ENCODE data around the gene HNRNPDL.
"Not testable (repeated sequence)": the region's sequence is repeated elsewhere in the genome, so short reads cannot be mapped to it uniquely, and the experiment has no call there.

The HNRNPDL gene

DNA sequence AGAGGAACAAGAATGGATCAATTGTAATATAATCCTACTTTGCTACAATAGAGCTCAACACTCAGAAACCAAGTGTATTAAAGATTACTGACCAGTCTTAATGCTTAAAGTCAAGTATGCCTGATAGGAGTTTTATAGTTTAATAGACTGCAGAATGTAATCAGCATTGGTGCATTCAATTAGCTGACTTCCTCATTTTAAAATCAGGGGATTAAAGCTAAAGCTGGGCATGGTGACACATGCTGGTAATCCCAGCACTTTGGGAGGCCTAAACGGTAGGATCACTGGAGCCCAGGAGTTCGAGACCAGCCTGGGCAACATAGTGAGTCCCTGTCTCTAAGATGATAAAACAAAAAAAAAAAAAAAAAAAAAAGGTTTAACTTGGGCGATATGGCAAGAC lies 10.8 kb downstream of the HNRNPDL start:
- H3K9ac ChIP-seq (ENCODE audit: low read depth, low read length, poor library complexity), result no peak overlapping the region
- H4K91ac ChIP-seq (ENCODE audit: low read depth, low read length, poor library complexity), result no peak overlapping the region
- no peak overlapping the region for H2AFZ ChIP-seq (ENCODE audit: low read length)
- no peak overlapping the region for H3K23ac ChIP-seq (ENCODE audit: low read depth, low read length, poor library complexity)
- no peak overlapping the region for H2BK120ac ChIP-seq (ENCODE audit: low read depth, low read length)
- no peaks in the 10 kb centered on the region for H3K79me1 ChIP-seq (ENCODE audit: low read depth, low read length)
- H3K9me3 ChIP-seq (replicated peaks in 1 of 2; ENCODE audit: control insufficient read depth in 2 of 2, insufficient read depth in 1 of 2, low read depth in 1 of 2, low read length in 2 of 2), result peaks cover 0 to 3% of the 10 kb centered on the region in 2 donors
- no peak overlapping the region for H3K27ac ChIP-seq (replicated peaks; ENCODE audit: low read length)
- no peak overlapping the region for H2BK12ac ChIP-seq (ENCODE audit: low read length)
- no peak overlapping the region for H3K4me3 ChIP-seq (ENCODE audit: low read length in 2 of 2)
- H3K18ac ChIP-seq (ENCODE audit: low read length), result no peak overlapping the region
- no peaks in the 10 kb centered on the region for H3K4me1 ChIP-seq (ENCODE audit: control insufficient read depth in 2 of 2, insufficient read depth in 1 of 2, low read depth in 1 of 2, low read length in 2 of 2)
- no CpG with 5 or more reads among the region's 3 CpGs for WGBS, 2 donors (ENCODE audit: extremely low coverage in 2 of 2, insufficient read length in 2 of 2, insufficient replicate concordance in 1 of 2)
- no peak overlapping the region for H2BK5ac ChIP-seq (ENCODE audit: low read length)
- H3K4ac ChIP-seq (ENCODE audit: low read length), result no peak overlapping the region
- no peak overlapping the region for H4K8ac ChIP-seq (ENCODE audit: low read depth, low read length)
- H3K14ac ChIP-seq (ENCODE audit: low read length), result no peak overlapping the region
- no peak for DNase-seq (ENCODE audit: low spot score)
- peaks cover 2 to 7% (median 3%) of the 10 kb centered on the region in 3 experiments for H3K27me3 ChIP-seq (ENCODE audit: control insufficient read depth in 3 of 3, insufficient read depth in 3 of 3, low read depth in 1 of 3, low read length in 3 of 3)
- peaks cover 4 to 20% of the 10 kb centered on the region in 2 donors for H3K36me3 ChIP-seq (replicated peaks in 1 of 2; ENCODE audit: control insufficient read depth in 2 of 2, insufficient read depth in 2 of 2, low read length in 2 of 2)
- no peak overlapping the region for H2BK15ac ChIP-seq (ENCODE audit: low read length)
- no peak overlapping the region for H2AK5ac ChIP-seq (ENCODE audit: low read depth, low read length)
- H3K4me2 ChIP-seq (ENCODE audit: insufficient read depth, low read length, poor library complexity, severe bottlenecking), result no peak overlapping the region

DNA sequence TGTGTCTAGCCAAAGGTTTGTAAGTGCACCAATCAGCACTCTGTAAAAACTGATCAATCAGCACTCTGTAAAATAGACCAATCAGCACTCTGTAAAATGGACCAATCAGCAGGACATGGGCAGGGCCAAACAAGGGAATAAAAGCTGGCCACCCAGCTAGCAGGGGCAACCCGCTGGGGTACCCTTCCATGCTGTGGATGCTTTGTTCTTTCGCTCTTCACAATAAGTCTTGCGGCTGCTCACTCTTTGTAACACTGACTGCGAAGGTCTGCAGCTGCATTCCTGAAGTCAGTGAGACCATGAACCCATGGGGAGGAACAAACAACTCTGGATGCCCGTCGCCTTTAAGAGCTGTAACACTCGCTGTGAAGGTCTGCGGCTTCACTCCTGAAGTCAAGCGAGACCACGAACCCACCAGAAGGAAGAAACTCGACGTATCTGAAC lies 14.3 kb downstream of the HNRNPDL start:
- H3K4me3 ChIP-seq (ENCODE audit: low read length in 2 of 2), result no peak overlapping the region

DNA sequence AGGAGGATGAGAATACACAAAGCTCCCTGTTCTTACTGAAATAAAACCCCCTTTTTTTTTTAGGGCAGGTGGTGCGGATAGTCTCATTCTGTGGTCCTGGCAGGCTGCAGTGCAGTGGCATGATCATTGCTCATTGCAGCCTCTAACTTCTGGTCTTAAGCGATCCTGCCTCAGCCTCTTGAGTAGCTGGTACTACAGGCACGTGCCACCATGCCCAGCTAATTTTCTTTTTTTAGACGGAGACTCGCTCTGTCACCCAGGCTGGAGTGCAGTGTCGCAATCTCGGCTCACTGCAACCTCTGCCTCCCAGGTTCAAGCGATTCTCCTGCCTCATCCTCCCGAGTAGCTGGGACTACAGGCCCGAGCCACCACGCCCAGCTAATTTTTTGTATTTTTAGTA lies 15.2 kb downstream of the HNRNPDL start:
- H4K91ac ChIP-seq (ENCODE audit: low read depth, low read length, poor library complexity); H3K4ac ChIP-seq (ENCODE audit: low read length); H2BK5ac ChIP-seq (ENCODE audit: low read length); DNase-seq (ENCODE audit: low spot score); H3K4me3 ChIP-seq (ENCODE audit: low read length in 2 of 2); H3K18ac ChIP-seq (ENCODE audit: low read length); H3K23ac ChIP-seq (ENCODE audit: low read depth, low read length, poor library complexity); H3K4me2 ChIP-seq (ENCODE audit: insufficient read depth, low read length, poor library complexity, severe bottlenecking); H3K14ac ChIP-seq (ENCODE audit: low read length); H3K79me1 ChIP-seq (ENCODE audit: low read depth, low read length); H2AFZ ChIP-seq (ENCODE audit: low read length); H3K36me3 ChIP-seq (replicated peaks in 1 of 2; ENCODE audit: control insufficient read depth in 2 of 2, insufficient read depth in 2 of 2, low read length in 2 of 2); H2BK120ac ChIP-seq (ENCODE audit: low read depth, low read length); H3K9ac ChIP-seq (ENCODE audit: low read depth, low read length, poor library complexity); H2BK12ac ChIP-seq (ENCODE audit: low read length); H3K4me1 ChIP-seq (ENCODE audit: control insufficient read depth in 2 of 2, insufficient read depth in 1 of 2, low read depth in 1 of 2, low read length in 2 of 2); H4K8ac ChIP-seq (ENCODE audit: low read depth, low read length); H3K27me3 ChIP-seq (ENCODE audit: control insufficient read depth in 3 of 3, insufficient read depth in 3 of 3, low read depth in 1 of 3, low read length in 3 of 3); H2AK5ac ChIP-seq (ENCODE audit: low read depth, low read length); H2BK15ac ChIP-seq (ENCODE audit: low read length); H3K9me3 ChIP-seq (replicated peaks in 1 of 2; ENCODE audit: control insufficient read depth in 2 of 2, insufficient read depth in 1 of 2, low read depth in 1 of 2, low read length in 2 of 2); H3K27ac ChIP-seq (replicated peaks; ENCODE audit: low read length): not testable (repeated sequence)
- WGBS, 2 donors (ENCODE audit: extremely low coverage in 2 of 2, insufficient read length in 2 of 2, insufficient replicate concordance in 1 of 2), result no CpG with 5 or more reads among the region's 11 CpGs

More for the DNA sequence above, 14.3 kb downstream of the HNRNPDL start:
- H3K4ac ChIP-seq (ENCODE audit: low read length), result no peak overlapping the region
- no peak overlapping the region for H2BK120ac ChIP-seq (ENCODE audit: low read depth, low read length)
- DNase-seq (ENCODE audit: low spot score), result peak; percentile 69
- no peaks in the 10 kb centered on the region for H3K4me1 ChIP-seq (ENCODE audit: control insufficient read depth in 2 of 2, insufficient read depth in 1 of 2, low read depth in 1 of 2, low read length in 2 of 2)
- no peak overlapping the region for H4K91ac ChIP-seq (ENCODE audit: low read depth, low read length, poor library complexity)
- H3K27ac ChIP-seq (replicated peaks; ENCODE audit: low read length), result no peak overlapping the region
- H4K8ac ChIP-seq (ENCODE audit: low read depth, low read length), result no peak overlapping the region
- WGBS, 2 donors (ENCODE audit: extremely low coverage in 2 of 2, insufficient read length in 2 of 2, insufficient replicate concordance in 1 of 2), result no CpG with 5 or more reads among the region's 12 CpGs
- H3K14ac ChIP-seq (ENCODE audit: low read length), result no peak overlapping the region
- H3K18ac ChIP-seq (ENCODE audit: low read length), result no peak overlapping the region
- H3K36me3 ChIP-seq (replicated peaks in 1 of 2; ENCODE audit: control insufficient read depth in 2 of 2, insufficient read depth in 2 of 2, low read length in 2 of 2), result no peaks in the 10 kb centered on the region
- H2BK5ac ChIP-seq (ENCODE audit: low read length), result no peak overlapping the region
- H3K27me3 ChIP-seq (ENCODE audit: control insufficient read depth in 3 of 3, insufficient read depth in 3 of 3, low read depth in 1 of 3, low read length in 3 of 3), result peaks cover 2 to 7% (median 3%) of the 10 kb centered on the region in 3 experiments
- H3K9ac ChIP-seq (ENCODE audit: low read depth, low read length, poor library complexity), result no peak overlapping the region
- no peak overlapping the region for H2BK15ac ChIP-seq (ENCODE audit: low read length)
- no peak overlapping the region for H2BK12ac ChIP-seq (ENCODE audit: low read length)
- H2AFZ ChIP-seq (ENCODE audit: low read length), result peak overlapping the region; percentile 9
- no peak overlapping the region for H2AK5ac ChIP-seq (ENCODE audit: low read depth, low read length)
- H3K4me2 ChIP-seq (ENCODE audit: insufficient read depth, low read length, poor library complexity, severe bottlenecking), result no peak overlapping the region
- no peak overlapping the region for H3K23ac ChIP-seq (ENCODE audit: low read depth, low read length, poor library complexity)
- H3K79me1 ChIP-seq (ENCODE audit: low read depth, low read length), result no peaks in the 10 kb centered on the region
- peaks cover 0 to 3% of the 10 kb centered on the region in 2 donors for H3K9me3 ChIP-seq (replicated peaks in 1 of 2; ENCODE audit: control insufficient read depth in 2 of 2, insufficient read depth in 1 of 2, low read depth in 1 of 2, low read length in 2 of 2)

DNA sequence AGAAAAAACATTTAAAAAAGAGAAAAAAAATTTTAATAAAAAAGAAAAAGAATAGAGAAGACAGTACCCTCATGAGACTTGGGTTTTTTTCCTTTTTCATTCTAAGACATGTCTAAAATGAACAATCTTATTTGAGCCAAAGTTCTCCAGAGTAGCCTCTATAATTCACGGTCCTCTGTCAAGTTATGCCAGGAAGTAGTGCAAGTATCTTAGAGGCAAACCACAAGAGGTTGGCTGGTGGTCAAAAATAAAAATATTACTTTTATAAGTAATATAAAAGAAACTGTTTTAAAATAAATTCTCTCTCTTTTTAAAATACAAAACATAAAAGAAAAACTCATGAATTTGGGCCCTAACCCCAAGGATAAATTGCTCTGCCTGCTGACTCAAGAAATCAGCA lies 26.5 kb downstream of the HNRNPDL start:
- Histone ChIP-seq H2AFZ (ENCODE audit: low read length) (no peak overlapping the region), H3K4me1 (ENCODE audit: control insufficient read depth in 2 of 2, insufficient read depth in 1 of 2, low read depth in 1 of 2, low read length in 2 of 2) (no peaks in the 10 kb centered on the region), H3K14ac (ENCODE audit: low read length) (no peak overlapping the region), H3K9me3 (replicated peaks in 1 of 2; ENCODE audit: control insufficient read depth in 2 of 2, insufficient read depth in 1 of 2, low read depth in 1 of 2, low read length in 2 of 2) (no peaks in the 10 kb centered on the region), H2BK15ac (ENCODE audit: low read length) (no peak overlapping the region), H2AK5ac (ENCODE audit: low read depth, low read length) (no peak overlapping the region), H3K23ac (ENCODE audit: low read depth, low read length, poor library complexity) (no peak overlapping the region), H2BK5ac (ENCODE audit: low read length) (no peak overlapping the region), H3K4ac (ENCODE audit: low read length) (no peak overlapping the region), H3K4me3 (ENCODE audit: low read length in 2 of 2) (no peak overlapping the region), H3K18ac (ENCODE audit: low read length) (no peak overlapping the region), H3K4me2 (ENCODE audit: insufficient read depth, low read length, poor library complexity, severe bottlenecking) (no peak overlapping the region), H3K36me3 (replicated peaks in 1 of 2; ENCODE audit: control insufficient read depth in 2 of 2, insufficient read depth in 2 of 2, low read length in 2 of 2) (no peaks in the 10 kb centered on the region), H3K9ac (ENCODE audit: low read depth, low read length, poor library complexity) (no peak overlapping the region), H4K8ac (ENCODE audit: low read depth, low read length) (no peak overlapping the region), H3K79me1 (ENCODE audit: low read depth, low read length) (no peaks in the 10 kb centered on the region), H3K27me3 (ENCODE audit: control insufficient read depth in 3 of 3, insufficient read depth in 3 of 3, low read depth in 1 of 3, low read length in 3 of 3) (no peaks in the 10 kb centered on the region), H2BK120ac (ENCODE audit: low read depth, low read length) (no peak overlapping the region), H2BK12ac (ENCODE audit: low read length) (no peak overlapping the region), H3K27ac (replicated peaks; ENCODE audit: low read length) (no peak overlapping the region), H4K91ac (ENCODE audit: low read depth, low read length, poor library complexity) (no peak overlapping the region)
- no peak for DNase-seq (ENCODE audit: low spot score)
- no CpG with 5 or more reads among the region's 1 CpG for WGBS, 2 donors (ENCODE audit: extremely low coverage in 2 of 2, insufficient read length in 2 of 2, insufficient replicate concordance in 1 of 2)
